Testis (tissue), 2 donors: ENCODE data around the gene COL16A1.

Source experiments
- POLR2A ChIP-seq: fragments of 450-650 bp; IDR thresholded peaks from one replicate; pipeline ENCODE4 v1.6.1; 2017; ENCODE audit warnings: antibody characterized with exemption, mild to moderate bottlenecking, moderate library complexity
- TF ChIP-seq, protein P1 (sequence below), 3 experiments: fragments of 450-650 bp in 2 of 3; fragments of 200-600 bp in 1 of 3; sonication (generic) in 1 of 3; IDR thresholded peaks; one replicate each; pipeline ENCODE4 v1.5.1; 2016 to 2019; ENCODE audit warnings: antibody characterized with exemption in 3 of 3, mild to moderate bottlenecking in 2 of 3, moderate library complexity in 1 of 3

DNA sequence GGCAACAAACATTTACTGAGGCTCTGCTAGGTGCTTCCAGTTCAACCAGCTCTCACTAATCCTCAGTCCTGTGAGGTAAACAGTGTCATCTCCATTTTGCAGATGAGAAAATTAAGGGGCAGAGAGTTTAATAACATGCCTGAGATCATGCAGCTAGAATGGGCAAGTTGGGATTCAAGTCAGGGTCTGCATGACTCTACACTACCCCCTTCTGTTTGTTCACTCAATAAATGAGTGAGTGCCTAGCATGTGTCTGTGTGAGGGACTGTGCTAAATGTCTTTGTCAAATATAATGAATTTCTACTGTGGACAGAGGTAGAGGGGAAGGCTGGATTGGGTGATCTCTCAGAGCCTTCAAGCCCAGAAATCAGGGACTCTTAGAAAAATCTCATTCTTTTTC lies 63.6 kb downstream of the COL16A1 start:
- TF ChIP-seq, protein P1, sequence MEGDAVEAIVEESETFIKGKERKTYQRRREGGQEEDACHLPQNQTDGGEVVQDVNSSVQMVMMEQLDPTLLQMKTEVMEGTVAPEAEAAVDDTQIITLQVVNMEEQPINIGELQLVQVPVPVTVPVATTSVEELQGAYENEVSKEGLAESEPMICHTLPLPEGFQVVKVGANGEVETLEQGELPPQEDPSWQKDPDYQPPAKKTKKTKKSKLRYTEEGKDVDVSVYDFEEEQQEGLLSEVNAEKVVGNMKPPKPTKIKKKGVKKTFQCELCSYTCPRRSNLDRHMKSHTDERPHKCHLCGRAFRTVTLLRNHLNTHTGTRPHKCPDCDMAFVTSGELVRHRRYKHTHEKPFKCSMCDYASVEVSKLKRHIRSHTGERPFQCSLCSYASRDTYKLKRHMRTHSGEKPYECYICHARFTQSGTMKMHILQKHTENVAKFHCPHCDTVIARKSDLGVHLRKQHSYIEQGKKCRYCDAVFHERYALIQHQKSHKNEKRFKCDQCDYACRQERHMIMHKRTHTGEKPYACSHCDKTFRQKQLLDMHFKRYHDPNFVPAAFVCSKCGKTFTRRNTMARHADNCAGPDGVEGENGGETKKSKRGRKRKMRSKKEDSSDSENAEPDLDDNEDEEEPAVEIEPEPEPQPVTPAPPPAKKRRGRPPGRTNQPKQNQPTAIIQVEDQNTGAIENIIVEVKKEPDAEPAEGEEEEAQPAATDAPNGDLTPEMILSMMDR (IDR thresholded peaks at IDR 0.05), result no peak
- no peak for TF ChIP-seq POLR2A
